HG02970 (cell line): Measurements from ENCODE around the gene PSMD11.
"Not testable (repeated sequence)": the region's sequence is repeated elsewhere in the genome, so short reads cannot be mapped to it uniquely, and the experiment has no call there.

Source experiments
- ATAC-seq: cut with Tn5 transposase; IDR thresholded peaks from one replicate; pipeline ENCODE4 v1.9.1; 2021; ENCODE audit warnings: mild to moderate bottlenecking, moderate library complexity, moderate number of reproducible peaks; ENCODE audit not compliant: unreplicated experiment, low FRiP score

Gene PSMD11

GRCh38 chr17:32444301-32445073 lies at the start of gene PSMD11:
PSMD11 (plus strand) TSS chr17:32444510; CDS start chr17:32444524, 14 bp downstream.
- ATAC-seq = peak; percentile 89

- ATAC-seq = no peak
Observed at GRCh38 chr17:32396343-32396742, 48.0 kb upstream of the PSMD11 start.

- no peak for ATAC-seq
Observed at GRCh38 chr17:32398946-32399345, 45.4 kb upstream of the PSMD11 start.

GRCh38 chr17:32410085-32410484 lies 34.2 kb upstream of the PSMD11 start:
- not testable (repeated sequence) for ATAC-seq

- no peak for ATAC-seq
Observed at GRCh38 chr17:32426894-32427293, 17.4 kb upstream of the PSMD11 start.

GRCh38 chr17:32429598-32429997 lies 14.7 kb upstream of the PSMD11 start:
- no peak for ATAC-seq

GRCh38 chr17:32440722-32441121 lies 3.6 kb upstream of the PSMD11 start:
- no peak for ATAC-seq

GRCh38 chr17:32441886-32442285 lies 2.4 kb upstream of the PSMD11 start:
- no peak for ATAC-seq

- ATAC-seq = no peak
Observed at GRCh38 chr17:32443827-32444300, 446 bp upstream of the PSMD11 start.

- ATAC-seq = no peak
Observed at GRCh38 chr17:32445074-32445415, 735 bp downstream of the PSMD11 start.

- no peak for ATAC-seq
Observed at GRCh38 chr17:32445497-32445896, 1.2 kb downstream of the PSMD11 start.

- ATAC-seq = no peak
Observed at GRCh38 chr17:32445971-32446370, 1.7 kb downstream of the PSMD11 start.

- ATAC-seq = no peak
Observed at GRCh38 chr17:32446949-32447348, 2.6 kb downstream of the PSMD11 start.

- ATAC-seq = no peak
Observed at GRCh38 chr17:32449963-32450362, 5.7 kb downstream of the PSMD11 start.

- ATAC-seq = not testable (repeated sequence)
Observed at GRCh38 chr17:32450379-32450778, 6.1 kb downstream of the PSMD11 start.

GRCh38 chr17:32451879-32452278 lies 7.6 kb downstream of the PSMD11 start:
- no peak for ATAC-seq

- no peak for ATAC-seq
Observed at GRCh38 chr17:32452281-32452680, 8.0 kb downstream of the PSMD11 start.

GRCh38 chr17:32453370-32453769 lies 9.1 kb downstream of the PSMD11 start:
- ATAC-seq = no peak

- no peak for ATAC-seq
Observed at GRCh38 chr17:32458371-32458770, 14.1 kb downstream of the PSMD11 start.

- no peak for ATAC-seq
Observed at GRCh38 chr17:32460054-32460453, 15.7 kb downstream of the PSMD11 start.

GRCh38 chr17:32461498-32461852 lies 17.2 kb downstream of the PSMD11 start:
- no peak for ATAC-seq

- no peak for ATAC-seq
Observed at GRCh38 chr17:32461853-32462617, 17.7 kb downstream of the PSMD11 start.
